ENCODE measurements around the gene SKOR1.

The SKOR1 gene

DNA sequence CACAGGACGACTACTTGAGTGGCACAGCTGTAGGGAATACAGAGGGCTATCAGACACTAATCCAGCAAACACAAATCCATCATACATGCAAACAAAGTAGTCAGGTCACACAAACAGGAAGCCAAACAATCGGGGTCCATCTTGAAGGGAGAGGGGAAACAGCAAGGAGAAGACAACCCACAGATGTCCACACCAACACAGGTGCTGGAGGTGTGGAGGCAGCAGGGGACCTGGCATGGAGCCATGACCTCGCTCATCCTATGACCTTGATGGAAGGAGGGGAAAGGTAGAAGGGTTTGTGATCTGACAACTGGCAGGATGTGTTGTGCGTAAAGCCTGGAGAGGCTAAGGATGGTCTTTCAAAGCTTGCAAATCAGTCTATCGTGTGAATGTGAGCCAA is 39.9 kb upstream of the SKOR1 start:
- no peak for TF ChIP-seq ZNF274 (IDR thresholded peaks at IDR 0.05; ENCODE audit: low read depth, low read length)
- no peak overlapping the region for H3K4me3 ChIP-seq (ENCODE audit: low read length)

DNA sequence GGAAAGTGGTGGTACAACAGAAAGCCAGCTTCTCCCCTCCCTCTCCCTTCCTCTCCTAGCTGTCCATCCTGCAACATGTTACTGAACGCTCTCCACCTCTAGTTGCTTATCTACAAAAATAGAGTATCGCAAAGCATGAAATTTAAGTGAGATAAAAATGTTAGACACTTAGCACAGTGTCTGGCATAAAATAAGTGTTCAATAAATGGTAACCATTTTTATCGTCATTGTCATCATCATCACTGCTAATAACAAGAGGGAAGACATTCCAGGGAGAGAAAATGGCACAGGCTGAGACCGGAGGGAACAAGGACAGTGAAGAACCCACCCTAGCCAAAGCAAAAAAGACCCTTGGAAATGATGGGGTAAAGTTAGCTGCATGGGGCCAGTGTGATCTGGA is 38.7 kb upstream of the SKOR1 start:
- no peak overlapping the region for H3K4me3 ChIP-seq (ENCODE audit: low read length)
- no peak for TF ChIP-seq ZNF274 (IDR thresholded peaks at IDR 0.05; ENCODE audit: low read depth, low read length)

- no peak overlapping the region for H3K4me3 ChIP-seq (ENCODE audit: low read length)
- TF ChIP-seq ZNF274 (IDR thresholded peaks at IDR 0.05; ENCODE audit: low read depth, low read length): no peak
Observed at GRCh38 chr15:67788986-67789385, 36.3 kb upstream of the SKOR1 start.

DNA sequence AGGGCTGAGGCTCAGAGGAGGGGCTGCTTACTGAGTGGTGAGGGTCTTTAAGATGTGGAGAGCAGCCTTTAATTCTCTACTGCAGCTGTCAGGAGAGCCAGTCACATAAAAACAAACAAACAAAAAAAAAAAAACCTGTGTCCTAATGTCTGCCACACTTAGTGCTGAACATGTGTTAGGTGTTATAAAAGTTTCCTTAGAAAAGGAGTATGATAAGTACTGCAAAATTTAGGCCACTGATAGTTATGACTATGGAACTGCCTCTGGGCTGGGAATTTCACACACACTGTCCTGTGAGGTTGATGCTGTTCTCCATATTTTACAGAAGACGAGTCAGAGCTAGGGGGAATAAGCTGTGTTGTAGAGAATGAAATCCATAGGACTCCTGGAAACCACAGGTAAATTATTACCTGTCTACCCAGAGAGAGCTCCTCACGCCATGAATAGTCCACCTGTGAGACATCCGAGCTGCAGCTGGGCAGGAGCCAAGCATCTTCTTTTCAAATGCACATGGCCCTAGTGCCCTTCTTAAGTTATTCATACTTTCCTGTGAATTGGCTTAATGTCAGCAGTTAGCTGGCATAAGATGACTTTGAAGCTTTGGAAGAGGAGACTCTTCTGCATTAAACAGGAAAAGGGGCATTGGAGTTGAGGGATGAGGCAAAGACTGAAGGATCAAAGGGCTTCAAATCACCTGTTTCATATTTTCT is 34.5 kb upstream of the SKOR1 start:
- TF ChIP-seq ZNF274 (IDR thresholded peaks at IDR 0.05; ENCODE audit: low read depth, low read length): no peak
- no peak overlapping the region for H3K4me3 ChIP-seq (ENCODE audit: low read length)

GRCh38 chr15:67792250-67792942 is 32.9 kb upstream of the SKOR1 start:
- TF ChIP-seq ZNF274 (IDR thresholded peaks at IDR 0.05; ENCODE audit: low read depth, low read length): no peak
- H3K4me3 ChIP-seq (ENCODE audit: low read length): no peak overlapping the region

DNA sequence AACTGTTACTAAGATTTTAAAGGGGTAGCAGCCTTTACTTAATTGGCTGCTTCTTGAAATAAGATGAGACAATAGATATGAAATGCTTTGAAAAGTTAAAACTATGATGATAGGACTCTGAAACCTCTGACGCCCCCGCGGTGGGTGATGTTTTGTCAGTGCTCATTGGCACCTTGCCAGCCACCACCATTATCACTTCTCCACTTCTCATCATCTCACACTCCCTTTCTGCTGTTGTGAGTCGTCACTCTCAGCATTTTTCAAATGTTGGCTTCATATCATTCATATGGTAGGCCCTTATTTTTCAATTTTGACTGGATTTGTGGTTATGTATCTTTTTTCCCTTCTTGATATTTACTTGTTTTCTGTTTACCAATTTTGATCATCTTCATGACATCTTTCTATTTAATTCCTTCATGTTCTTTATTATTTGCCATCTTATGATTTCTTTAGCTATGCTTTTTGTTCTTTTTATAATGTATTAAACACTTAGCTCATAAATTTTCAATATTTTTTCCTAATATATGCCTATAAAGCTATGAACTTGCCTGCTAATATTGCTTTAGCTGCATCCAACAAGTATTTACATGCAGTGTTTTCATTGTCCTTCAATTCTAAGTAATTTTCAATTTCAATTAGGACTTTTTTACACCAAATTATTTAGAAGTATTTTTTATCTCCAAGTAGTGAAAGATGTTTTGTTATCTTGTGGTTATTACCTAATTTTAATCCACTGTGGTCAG is 30.3 kb upstream of the SKOR1 start:
- no peak for TF ChIP-seq ZNF274 (IDR thresholded peaks at IDR 0.05; ENCODE audit: low read depth, low read length)

GRCh38 chr15:67796196-67797127 is 28.8 kb upstream of the SKOR1 start:
- H3K4me3 ChIP-seq (ENCODE audit: low read length): no peak overlapping the region
- no peak for TF ChIP-seq ZNF274 (IDR thresholded peaks at IDR 0.05; ENCODE audit: low read depth, low read length)

More for the DNA sequence above, 30.3 kb upstream of the SKOR1 start:
- H3K4me3 ChIP-seq (ENCODE audit: low read length): no peak overlapping the region

- H3K4me3 ChIP-seq (ENCODE audit: low read length): no peak overlapping the region
- no peak for TF ChIP-seq ZNF274 (IDR thresholded peaks at IDR 0.05; ENCODE audit: low read depth, low read length)
Observed at GRCh38 chr15:67799801-67800205, 25.5 kb upstream of the SKOR1 start.

DNA sequence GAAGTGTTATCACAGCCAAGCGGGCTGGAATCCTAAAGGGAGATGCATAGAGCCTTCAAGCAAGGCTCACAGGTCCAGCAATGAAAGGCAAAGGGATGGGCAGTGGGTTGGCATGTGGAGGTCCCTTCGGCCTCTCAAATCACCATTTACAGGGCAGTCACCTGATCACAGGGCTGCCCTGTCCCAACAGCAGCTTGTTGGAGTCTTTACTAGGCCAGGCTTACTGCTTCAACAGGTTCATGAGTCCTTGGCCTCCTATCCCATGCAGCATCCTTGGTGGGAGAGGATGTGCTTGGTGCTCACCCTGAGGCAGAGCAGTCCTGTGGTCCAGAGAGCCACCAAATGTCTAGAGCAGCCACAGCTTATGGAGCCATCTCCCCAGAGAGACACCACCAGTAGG is 24.2 kb upstream of the SKOR1 start:
- no peak overlapping the region for H3K4me3 ChIP-seq (ENCODE audit: low read length)
- TF ChIP-seq ZNF274 (IDR thresholded peaks at IDR 0.05; ENCODE audit: low read depth, low read length): no peak

DNA sequence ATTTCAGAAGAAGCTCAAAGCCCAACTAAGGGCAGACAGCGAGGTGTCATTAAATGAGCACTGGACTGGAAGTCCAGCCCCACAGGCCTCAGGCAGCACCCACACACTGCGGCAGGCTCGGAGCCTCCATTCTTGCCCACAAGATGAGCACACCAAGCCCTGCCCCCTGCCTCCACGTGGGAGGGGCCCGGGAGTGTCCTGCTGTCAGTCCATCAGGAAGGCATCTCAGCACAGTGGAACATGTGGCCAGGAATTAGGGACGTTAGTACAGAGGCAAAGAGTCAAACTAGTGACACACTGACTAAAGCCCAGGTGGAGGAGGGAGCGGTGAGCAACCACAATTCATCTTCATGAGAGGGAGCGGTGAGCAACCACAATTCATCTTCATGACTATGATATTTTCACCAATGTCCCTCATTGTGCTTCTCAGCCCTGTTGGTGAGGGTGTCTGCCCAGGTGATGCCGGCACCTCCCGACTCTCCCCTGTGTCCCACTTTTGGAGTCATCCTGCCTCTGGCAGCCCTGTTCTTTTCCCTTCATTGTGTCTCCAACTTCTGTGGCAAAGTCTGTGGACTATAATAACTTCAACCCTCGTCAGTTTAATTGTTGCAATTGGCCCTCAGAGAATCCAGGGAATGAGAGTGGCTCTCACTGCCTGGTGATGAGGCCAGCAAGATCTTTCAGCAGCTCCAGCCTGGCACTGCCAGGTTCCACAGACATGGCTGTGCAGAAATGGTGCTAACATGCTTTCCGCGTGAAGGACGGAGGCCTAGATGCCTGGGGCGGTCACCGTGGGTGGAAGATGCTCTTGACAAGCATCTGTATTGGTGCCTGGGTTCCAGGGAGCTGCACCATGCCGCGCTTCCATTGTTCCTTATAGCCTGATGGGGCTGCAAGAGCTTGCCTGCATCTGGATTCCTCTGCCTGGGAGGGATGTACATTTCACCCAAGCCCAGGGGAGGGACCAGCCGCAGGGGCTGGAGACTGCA is 23.1 kb upstream of the SKOR1 start:
- TF ChIP-seq ZNF274 (IDR thresholded peaks at IDR 0.05; ENCODE audit: low read depth, low read length): no peak
- no peak overlapping the region for H3K4me3 ChIP-seq (ENCODE audit: low read length)

GRCh38 chr15:67803299-67803698 is 22.0 kb upstream of the SKOR1 start:
- H3K4me3 ChIP-seq (ENCODE audit: low read length): no peak overlapping the region
- no peak for TF ChIP-seq ZNF274 (IDR thresholded peaks at IDR 0.05; ENCODE audit: low read depth, low read length)

DNA sequence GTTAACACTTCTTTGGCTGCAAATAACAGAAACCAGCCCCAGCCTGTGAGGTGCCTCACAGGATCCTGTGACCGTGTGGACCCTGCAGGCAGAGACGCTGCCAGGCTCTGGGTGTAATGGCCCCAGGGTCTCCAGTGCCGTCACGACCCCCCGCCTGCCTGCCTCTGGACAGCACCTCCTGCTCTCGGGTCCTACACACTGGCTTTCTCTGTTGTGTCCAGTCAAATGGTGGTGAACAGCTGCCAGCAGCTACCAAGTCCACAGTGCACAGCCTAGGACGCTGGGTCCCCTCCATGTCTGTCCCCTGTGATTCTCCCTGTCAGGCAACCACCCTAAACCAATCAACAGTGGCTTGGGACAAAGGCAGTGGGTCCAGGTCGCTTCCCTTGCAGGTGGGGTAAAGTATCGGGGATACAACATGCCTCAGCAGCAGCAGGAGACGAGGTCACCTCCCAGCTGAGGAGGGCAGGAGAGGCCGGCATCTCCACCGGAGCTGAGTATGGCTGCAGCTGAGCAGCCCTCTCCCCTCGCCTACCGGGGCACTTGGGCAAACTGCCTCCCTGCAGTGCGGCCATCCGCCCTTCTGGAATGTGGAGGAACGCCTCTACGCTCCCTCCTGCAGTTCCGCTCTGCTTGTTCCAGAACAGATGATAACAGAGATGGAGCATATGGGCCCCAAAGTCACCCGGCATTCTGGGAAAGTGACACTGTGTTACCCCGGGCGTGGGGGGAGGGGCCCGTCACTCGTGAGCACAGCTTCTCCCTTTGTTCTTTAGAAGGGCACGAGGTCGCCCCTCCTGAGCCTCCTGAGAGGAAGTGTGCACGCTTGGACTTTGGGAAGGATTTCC is 21.1 kb upstream of the SKOR1 start:
- no peak for TF ChIP-seq ZNF274 (IDR thresholded peaks at IDR 0.05; ENCODE audit: low read depth, low read length)
- no peak overlapping the region for H3K4me3 ChIP-seq (ENCODE audit: low read length)
